ENCODE results near the gene JSRP1. TPM values are rescaled to one million over a fixed set of nuclear protein-coding genes. Genes with fewer than 3 reads are reported as not detected.

The JSRP1 gene
- total and polyA plus RNA-seq, 10 of the 15 experiments (the other 5 are each of a cell fraction or from before 2014, with no cell fraction given), result 0.41 to 0.91 (median 0.49) TPM; not detected in 7

DNA sequence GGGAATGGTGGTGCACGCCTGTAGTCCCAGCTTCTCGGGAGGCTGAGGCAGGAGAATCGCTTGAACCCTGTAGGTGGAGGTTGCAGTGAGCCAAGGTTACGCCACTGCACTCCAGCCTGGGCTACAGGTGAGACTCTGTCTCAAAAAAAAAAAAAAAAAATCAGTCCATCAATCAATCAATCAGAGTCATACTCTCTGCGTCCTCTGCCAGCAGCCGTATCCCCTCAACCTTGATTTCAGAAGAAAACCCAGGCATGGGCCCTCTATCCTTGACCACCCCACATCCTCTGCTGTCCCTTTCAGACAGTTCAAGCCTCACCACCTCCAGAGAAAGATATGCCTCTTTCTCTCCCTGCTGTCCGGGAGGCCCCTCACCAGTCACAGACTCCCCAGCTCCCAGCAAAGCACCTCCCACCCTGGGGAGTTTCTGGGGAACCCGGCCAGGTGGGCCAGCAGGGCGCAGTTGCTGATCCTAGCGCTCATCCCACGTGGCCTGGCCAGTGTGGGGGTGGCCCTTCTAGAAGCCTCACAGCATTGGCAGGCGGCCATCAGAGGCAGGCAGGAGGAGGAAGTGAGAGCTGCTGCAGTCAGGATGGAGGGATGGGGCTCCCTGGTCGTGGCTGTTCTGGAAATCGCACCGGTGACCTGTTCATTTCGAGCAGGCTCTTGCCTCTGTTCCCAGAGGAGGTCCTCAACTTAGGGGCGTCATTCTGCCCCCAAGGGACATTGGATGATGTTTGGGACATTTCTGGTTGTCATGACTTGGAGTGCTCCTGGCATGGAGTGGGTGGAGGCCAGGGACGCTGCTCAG lies 10.2 kb upstream of the JSRP1 start (continued):
- TF ChIP-seq, protein P1, sequence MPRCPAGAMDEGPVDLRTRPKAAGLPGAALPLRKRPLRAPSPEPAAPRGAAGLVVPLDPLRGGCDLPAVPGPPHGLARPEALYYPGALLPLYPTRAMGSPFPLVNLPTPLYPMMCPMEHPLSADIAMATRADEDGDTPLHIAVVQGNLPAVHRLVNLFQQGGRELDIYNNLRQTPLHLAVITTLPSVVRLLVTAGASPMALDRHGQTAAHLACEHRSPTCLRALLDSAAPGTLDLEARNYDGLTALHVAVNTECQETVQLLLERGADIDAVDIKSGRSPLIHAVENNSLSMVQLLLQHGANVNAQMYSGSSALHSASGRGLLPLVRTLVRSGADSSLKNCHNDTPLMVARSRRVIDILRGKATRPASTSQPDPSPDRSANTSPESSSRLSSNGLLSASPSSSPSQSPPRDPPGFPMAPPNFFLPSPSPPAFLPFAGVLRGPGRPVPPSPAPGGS (IDR thresholded peaks at IDR 0.05; ENCODE audit: borderline replicate concordance, insufficient read depth, low read depth, low read length, poor library complexity, severe bottlenecking), result no peak
- TF ChIP-seq SP1 (IDR thresholded peaks at IDR 0.05; ENCODE audit: low read depth, low read length) (peak; percentile 24), BHLHE40 (IDR thresholded peaks at IDR 0.05; ENCODE audit: borderline replicate concordance in 1 of 2, low read depth in 2 of 2, low read length in 1 of 2) (peak in 1 of 2 experiments; percentile 70; a peak in 2 of 4 replicates), IKZF1 (conservative IDR thresholded peaks at IDR 0.05) (peak; percentile 98), TCF3 (IDR thresholded peaks at IDR 0.05; ENCODE audit: borderline replicate concordance, insufficient read depth, low read depth, low read length) (peak; percentile 50), ZNF24 (IDR thresholded peaks at IDR 0.05) (no peak), EGR1 (IDR thresholded peaks at IDR 0.05; ENCODE audit: borderline replicate concordance in 1 of 2, low read depth in 2 of 2, low read length in 2 of 2) (peak in 1 of 2 experiments; percentile 81; a peak in 2 of 3 replicates), ZSCAN29 (IDR thresholded peaks at IDR 0.05) (no peak), YY1 (IDR thresholded peaks at IDR 0.05; ENCODE audit: low read depth, low read length) (peak; percentile 85), NBN (IDR thresholded peaks at IDR 0.05) (peak; percentile 75; the same call in 1 of the 2 replicates), HDAC6 (IDR thresholded peaks at IDR 0.05; ENCODE audit: unreplicated experiment) (no peak), SUZ12 (IDR thresholded peaks at IDR 0.05; ENCODE audit: unreplicated experiment) (no peak), EED (IDR thresholded peaks at IDR 0.05; ENCODE audit: low read depth) (peak; percentile 93)
- TF ChIP-seq, protein P2, sequence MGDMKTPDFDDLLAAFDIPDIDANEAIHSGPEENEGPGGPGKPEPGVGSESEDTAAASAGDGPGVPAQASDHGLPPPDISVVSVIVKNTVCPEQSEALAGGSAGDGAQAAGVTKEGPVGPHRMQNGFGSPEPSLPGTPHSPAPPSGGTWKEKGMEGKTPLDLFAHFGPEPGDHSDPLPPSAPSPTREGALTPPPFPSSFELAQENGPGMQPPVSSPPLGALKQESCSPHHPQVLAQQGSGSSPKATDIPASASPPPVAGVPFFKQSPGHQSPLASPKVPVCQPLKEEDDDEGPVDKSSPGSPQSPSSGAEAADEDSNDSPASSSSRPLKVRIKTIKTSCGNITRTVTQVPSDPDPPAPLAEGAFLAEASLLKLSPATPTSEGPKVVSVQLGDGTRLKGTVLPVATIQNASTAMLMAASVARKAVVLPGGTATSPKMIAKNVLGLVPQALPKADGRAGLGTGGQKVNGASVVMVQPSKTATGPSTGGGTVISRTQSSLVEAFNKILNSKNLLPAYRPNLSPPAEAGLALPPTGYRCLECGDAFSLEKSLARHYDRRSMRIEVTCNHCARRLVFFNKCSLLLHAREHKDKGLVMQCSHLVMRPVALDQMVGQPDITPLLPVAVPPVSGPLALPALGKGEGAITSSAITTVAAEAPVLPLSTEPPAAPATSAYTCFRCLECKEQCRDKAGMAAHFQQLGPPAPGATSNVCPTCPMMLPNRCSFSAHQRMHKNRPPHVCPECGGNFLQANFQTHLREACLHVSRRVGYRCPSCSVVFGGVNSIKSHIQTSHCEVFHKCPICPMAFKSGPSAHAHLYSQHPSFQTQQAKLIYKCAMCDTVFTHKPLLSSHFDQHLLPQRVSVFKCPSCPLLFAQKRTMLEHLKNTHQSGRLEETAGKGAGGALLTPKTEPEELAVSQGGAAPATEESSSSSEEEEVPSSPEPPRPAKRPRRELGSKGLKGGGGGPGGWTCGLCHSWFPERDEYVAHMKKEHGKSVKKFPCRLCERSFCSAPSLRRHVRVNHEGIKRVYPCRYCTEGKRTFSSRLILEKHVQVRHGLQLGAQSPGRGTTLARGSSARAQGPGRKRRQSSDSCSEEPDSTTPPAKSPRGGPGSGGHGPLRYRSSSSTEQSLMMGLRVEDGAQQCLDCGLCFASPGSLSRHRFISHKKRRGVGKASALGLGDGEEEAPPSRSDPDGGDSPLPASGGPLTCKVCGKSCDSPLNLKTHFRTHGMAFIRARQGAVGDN (IDR thresholded peaks at IDR 0.05), result peak; percentile 50; the same call in 1 of the 2 replicates
- TF ChIP-seq, protein P3, sequence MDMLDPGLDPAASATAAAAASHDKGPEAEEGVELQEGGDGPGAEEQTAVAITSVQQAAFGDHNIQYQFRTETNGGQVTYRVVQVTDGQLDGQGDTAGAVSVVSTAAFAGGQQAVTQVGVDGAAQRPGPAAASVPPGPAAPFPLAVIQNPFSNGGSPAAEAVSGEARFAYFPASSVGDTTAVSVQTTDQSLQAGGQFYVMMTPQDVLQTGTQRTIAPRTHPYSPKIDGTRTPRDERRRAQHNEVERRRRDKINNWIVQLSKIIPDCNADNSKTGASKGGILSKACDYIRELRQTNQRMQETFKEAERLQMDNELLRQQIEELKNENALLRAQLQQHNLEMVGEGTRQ (IDR thresholded peaks at IDR 0.05; ENCODE audit: borderline replicate concordance, low read depth, low read length), result peak; percentile 45
- TF ChIP-seq, protein P4, sequence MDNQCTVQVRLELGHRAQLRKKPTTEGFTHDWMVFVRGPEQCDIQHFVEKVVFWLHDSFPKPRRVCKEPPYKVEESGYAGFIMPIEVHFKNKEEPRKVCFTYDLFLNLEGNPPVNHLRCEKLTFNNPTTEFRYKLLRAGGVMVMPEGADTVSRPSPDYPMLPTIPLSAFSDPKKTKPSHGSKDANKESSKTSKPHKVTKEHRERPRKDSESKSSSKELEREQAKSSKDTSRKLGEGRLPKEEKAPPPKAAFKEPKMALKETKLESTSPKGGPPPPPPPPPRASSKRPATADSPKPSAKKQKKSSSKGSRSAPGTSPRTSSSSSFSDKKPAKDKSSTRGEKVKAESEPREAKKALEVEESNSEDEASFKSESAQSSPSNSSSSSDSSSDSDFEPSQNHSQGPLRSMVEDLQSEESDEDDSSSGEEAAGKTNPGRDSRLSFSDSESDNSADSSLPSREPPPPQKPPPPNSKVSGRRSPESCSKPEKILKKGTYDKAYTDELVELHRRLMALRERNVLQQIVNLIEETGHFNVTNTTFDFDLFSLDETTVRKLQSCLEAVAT (IDR thresholded peaks at IDR 0.05), result 0 out of 2 replicates have a peak, but pooled peaks have one; percentile 44
- TF ChIP-seq, protein P5, sequence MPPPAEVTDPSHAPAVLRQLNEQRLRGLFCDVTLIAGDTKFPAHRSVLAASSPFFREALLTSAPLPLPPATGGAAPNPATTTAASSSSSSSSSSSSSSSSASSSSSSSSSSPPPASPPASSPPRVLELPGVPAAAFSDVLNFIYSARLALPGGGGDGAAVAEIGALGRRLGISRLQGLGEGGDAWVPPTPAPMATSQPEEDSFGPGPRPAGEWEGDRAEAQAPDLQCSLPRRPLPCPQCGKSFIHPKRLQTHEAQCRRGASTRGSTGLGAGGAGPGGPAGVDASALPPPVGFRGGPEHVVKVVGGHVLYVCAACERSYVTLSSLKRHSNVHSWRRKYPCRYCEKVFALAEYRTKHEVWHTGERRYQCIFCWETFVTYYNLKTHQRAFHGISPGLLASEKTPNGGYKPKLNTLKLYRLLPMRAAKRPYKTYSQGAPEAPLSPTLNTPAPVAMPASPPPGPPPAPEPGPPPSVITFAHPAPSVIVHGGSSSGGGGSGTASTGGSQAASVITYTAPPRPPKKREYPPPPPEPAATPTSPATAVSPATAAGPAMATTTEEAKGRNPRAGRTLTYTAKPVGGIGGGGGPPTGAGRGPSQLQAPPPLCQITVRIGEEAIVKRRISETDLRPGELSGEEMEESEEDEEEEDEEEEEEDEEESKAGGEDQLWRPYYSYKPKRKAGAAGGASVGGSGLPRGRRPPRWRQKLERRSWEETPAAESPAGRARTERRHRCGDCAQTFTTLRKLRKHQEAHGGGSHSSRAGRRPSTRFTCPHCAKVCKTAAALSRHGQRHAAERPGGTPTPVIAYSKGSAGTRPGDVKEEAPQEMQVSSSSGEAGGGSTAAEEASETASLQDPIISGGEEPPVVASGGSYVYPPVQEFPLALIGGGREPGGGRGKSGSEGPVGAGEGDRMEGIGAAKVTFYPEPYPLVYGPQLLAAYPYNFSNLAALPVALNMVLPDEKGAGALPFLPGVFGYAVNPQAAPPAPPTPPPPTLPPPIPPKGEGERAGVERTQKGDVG (CRISPR knock-in tag; IDR thresholded peaks at IDR 0.05), result no peak

Data from GM12878 (cell line).